Measurements from ENCODE around the gene SLC15A1. TPM values are rescaled to one million over a fixed set of nuclear protein-coding genes. Genes with fewer than 3 reads are reported as not detected.
"Not testable (repeated sequence)": the region's sequence is repeated elsewhere in the genome, so short reads cannot be mapped to it uniquely, and the experiment has no call there.

The SLC15A1 gene
- polyA plus RNA-seq, 1 donor from 2014 or later: not detected

DNA sequence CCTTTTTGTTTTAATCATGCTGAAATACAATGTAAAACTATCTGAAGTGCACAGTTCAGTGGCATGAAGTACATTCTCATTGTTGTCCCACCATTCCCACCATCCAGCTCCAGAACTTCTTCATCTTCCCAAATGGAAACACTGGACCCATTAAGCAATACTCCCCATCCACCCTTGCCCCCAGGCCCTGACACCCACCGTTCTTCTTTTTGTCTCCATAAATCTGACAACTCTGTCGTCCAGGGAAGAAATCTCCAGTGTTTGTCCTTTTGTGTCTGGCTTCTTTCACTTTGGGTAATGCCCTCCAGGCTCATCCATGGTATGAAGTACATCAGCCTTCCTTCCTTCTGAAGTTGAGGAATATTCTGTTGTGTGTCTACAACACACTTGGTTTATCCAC is 2.6 kb upstream of the SLC15A1 start:
- H3K9ac ChIP-seq (ENCODE audit: low read length): no peak overlapping the region
- no peak overlapping the region for H3K27ac ChIP-seq (ENCODE audit: low read length)
- no peak overlapping the region for H3K4me3 ChIP-seq (ENCODE audit: low read length)
- H3K4me2 ChIP-seq (ENCODE audit: low read length): no peak overlapping the region
- H3K79me2 ChIP-seq (replicated peaks; ENCODE audit: insufficient read depth, low read length): no peaks in the 10 kb centered on the region
- peaks cover 5% of the 10 kb centered on the region for H3K9me3 ChIP-seq (ENCODE audit: low read length)
- H2AFZ ChIP-seq (ENCODE audit: low read depth, low read length): no peak overlapping the region
- no peaks in the 10 kb centered on the region for H3F3A ChIP-seq (ENCODE audit: insufficient read depth, low read length, poor library complexity, severe bottlenecking)
- H4K20me1 ChIP-seq (ENCODE audit: insufficient read depth): no peaks in the 10 kb centered on the region
- TF ChIP-seq REST (IDR thresholded peaks at IDR 0.05; ENCODE audit: borderline replicate concordance): no peak
- no peak for TF ChIP-seq EZH2 (IDR thresholded peaks at IDR 0.05; ENCODE audit: borderline replicate concordance, insufficient read depth, low read length, poor library complexity, severe bottlenecking)
- no peak for TF ChIP-seq RAD21 (conservative IDR thresholded peaks at IDR 0.05)
- TF ChIP-seq, protein P1, sequence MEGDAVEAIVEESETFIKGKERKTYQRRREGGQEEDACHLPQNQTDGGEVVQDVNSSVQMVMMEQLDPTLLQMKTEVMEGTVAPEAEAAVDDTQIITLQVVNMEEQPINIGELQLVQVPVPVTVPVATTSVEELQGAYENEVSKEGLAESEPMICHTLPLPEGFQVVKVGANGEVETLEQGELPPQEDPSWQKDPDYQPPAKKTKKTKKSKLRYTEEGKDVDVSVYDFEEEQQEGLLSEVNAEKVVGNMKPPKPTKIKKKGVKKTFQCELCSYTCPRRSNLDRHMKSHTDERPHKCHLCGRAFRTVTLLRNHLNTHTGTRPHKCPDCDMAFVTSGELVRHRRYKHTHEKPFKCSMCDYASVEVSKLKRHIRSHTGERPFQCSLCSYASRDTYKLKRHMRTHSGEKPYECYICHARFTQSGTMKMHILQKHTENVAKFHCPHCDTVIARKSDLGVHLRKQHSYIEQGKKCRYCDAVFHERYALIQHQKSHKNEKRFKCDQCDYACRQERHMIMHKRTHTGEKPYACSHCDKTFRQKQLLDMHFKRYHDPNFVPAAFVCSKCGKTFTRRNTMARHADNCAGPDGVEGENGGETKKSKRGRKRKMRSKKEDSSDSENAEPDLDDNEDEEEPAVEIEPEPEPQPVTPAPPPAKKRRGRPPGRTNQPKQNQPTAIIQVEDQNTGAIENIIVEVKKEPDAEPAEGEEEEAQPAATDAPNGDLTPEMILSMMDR (IDR thresholded peaks at IDR 0.05; ENCODE audit: poor library complexity, severe bottlenecking): no peak
- TF ChIP-seq SMC3 (conservative IDR thresholded peaks at IDR 0.05; ENCODE audit: poor library complexity): no peak
- no peak for TF ChIP-seq TAF1 (IDR thresholded peaks at IDR 0.05; ENCODE audit: low read depth)
- TF ChIP-seq EP300 (conservative IDR thresholded peaks at IDR 0.05; ENCODE audit: poor library complexity, severe bottlenecking): no peak
- no peak for TF ChIP-seq POLR2AphosphoS5 (IDR thresholded peaks at IDR 0.05)
- TF ChIP-seq MXI1 (conservative IDR thresholded peaks at IDR 0.05; ENCODE audit: poor library complexity, severe bottlenecking): no peak
- H3K9me2 ChIP-seq (ENCODE audit: insufficient read depth, low read length): no peaks in the 10 kb centered on the region
- H3K27me3 ChIP-seq (ENCODE audit: insufficient read depth, low read depth, low read length): peaks cover 24% of the 10 kb centered on the region
- H3K36me3 ChIP-seq (ENCODE audit: insufficient read depth, low read length): no peaks in the 10 kb centered on the region

- H3K9me2 ChIP-seq (ENCODE audit: insufficient read depth, low read length); H3K79me2 ChIP-seq (replicated peaks; ENCODE audit: insufficient read depth, low read length); H2AFZ ChIP-seq (ENCODE audit: low read depth, low read length); H4K20me1 ChIP-seq (ENCODE audit: insufficient read depth); H3K4me2 ChIP-seq (ENCODE audit: low read length); H3K9ac ChIP-seq (ENCODE audit: low read length); H3F3A ChIP-seq (ENCODE audit: insufficient read depth, low read length, poor library complexity, severe bottlenecking); H3K36me3 ChIP-seq (ENCODE audit: insufficient read depth, low read length); H3K4me3 ChIP-seq (ENCODE audit: low read length); H3K9me3 ChIP-seq (ENCODE audit: low read length); H3K27ac ChIP-seq (ENCODE audit: low read length): not testable (repeated sequence)
- H3K27me3 ChIP-seq (ENCODE audit: insufficient read depth, low read depth, low read length): peaks cover 24% of the 10 kb centered on the region
Measured at GRCh38 chr13:98754468-98754867, 2.0 kb upstream of the SLC15A1 start.

DNA sequence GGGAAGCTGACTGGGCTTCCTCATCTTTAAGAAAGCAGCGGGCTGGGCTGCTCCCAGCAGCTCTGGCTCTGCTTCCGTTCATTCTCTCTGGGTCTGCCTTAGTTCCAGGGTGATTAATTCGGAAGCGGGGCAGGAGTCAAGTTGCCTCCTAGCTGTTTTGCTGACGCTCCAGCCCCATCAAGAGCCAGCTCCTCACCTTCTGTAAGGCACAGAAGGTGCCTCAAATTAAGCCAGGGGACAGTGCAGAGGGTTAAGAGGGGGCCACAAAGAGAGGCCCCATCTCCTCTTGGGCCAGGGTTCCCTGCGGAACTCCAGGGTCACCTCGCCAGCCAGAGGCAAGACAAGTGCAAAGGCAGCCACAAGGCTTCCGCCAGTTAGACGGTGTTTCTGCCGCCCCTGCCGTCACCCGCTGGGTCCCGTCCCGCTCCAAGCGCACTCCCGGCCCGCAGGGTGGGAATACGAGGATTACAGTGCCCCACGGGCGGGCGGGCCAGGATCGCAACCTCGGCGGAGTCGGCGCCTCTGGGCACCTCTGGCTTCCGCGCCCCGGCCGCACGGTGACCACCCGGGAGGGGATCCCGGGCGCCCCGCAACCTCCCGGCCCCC is 508 bp downstream of the SLC15A1 start:
- H3K9me2 ChIP-seq (ENCODE audit: insufficient read depth, low read length): no peaks in the 10 kb centered on the region
- no peak overlapping the region for H3K4me2 ChIP-seq (ENCODE audit: low read length)
- H3K9me3 ChIP-seq (ENCODE audit: low read length): peaks cover 5% of the 10 kb centered on the region
- H2AFZ ChIP-seq (ENCODE audit: low read depth, low read length): no peak overlapping the region
- H3K27ac ChIP-seq (ENCODE audit: low read length): no peak overlapping the region
- H3K9ac ChIP-seq (ENCODE audit: low read length): no peak overlapping the region
- peaks cover 24% of the 10 kb centered on the region for H3K27me3 ChIP-seq (ENCODE audit: insufficient read depth, low read depth, low read length)
- H4K20me1 ChIP-seq (ENCODE audit: insufficient read depth): no peaks in the 10 kb centered on the region
- no peaks in the 10 kb centered on the region for H3K79me2 ChIP-seq (replicated peaks; ENCODE audit: insufficient read depth, low read length)
- TF ChIP-seq REST (IDR thresholded peaks at IDR 0.05; ENCODE audit: borderline replicate concordance): no peak
- no peak for TF ChIP-seq POLR2AphosphoS5 (IDR thresholded peaks at IDR 0.05)
- no peak for TF ChIP-seq RAD21 (conservative IDR thresholded peaks at IDR 0.05)
- no peak for TF ChIP-seq SMC3 (conservative IDR thresholded peaks at IDR 0.05; ENCODE audit: poor library complexity)
- TF ChIP-seq EZH2 (IDR thresholded peaks at IDR 0.05; ENCODE audit: borderline replicate concordance, insufficient read depth, low read length, poor library complexity, severe bottlenecking): no peak
- TF ChIP-seq, protein P1 (IDR thresholded peaks at IDR 0.05; ENCODE audit: poor library complexity, severe bottlenecking): no peak
- TF ChIP-seq MXI1 (conservative IDR thresholded peaks at IDR 0.05; ENCODE audit: poor library complexity, severe bottlenecking): no peak
- no peak for TF ChIP-seq EP300 (conservative IDR thresholded peaks at IDR 0.05; ENCODE audit: poor library complexity, severe bottlenecking)
- no peak for TF ChIP-seq TAF1 (IDR thresholded peaks at IDR 0.05; ENCODE audit: low read depth)
- H3K4me3 ChIP-seq (ENCODE audit: low read length): peak overlapping the region; percentile 31
- no peaks in the 10 kb centered on the region for H3F3A ChIP-seq (ENCODE audit: insufficient read depth, low read length, poor library complexity, severe bottlenecking)
- no peaks in the 10 kb centered on the region for H3K36me3 ChIP-seq (ENCODE audit: insufficient read depth, low read length)

Data from neural cell (in vitro differentiated cells).